ENCODE results near the gene CIT.

DNA sequence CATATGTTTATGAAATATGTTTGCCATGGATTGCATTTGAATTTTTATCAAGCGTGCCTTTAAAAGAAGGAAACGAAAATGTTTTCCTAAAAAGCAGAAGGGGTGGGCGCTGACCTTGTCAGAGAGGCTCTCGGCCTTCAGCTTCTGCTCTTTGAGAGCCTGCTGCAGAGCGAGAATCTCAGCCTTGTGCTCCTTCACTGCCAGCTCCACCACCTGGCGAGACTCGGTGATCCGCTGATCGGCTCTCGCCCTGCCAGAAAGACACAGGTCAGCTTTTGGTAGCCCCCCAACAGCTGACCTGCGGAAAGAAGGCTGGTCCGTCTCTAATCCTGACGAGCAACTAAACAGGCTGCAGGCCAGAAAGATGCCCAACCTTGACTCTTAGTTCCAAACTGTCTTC is 146.7 kb downstream of the CIT start:
- TF ChIP-seq, protein P1, sequence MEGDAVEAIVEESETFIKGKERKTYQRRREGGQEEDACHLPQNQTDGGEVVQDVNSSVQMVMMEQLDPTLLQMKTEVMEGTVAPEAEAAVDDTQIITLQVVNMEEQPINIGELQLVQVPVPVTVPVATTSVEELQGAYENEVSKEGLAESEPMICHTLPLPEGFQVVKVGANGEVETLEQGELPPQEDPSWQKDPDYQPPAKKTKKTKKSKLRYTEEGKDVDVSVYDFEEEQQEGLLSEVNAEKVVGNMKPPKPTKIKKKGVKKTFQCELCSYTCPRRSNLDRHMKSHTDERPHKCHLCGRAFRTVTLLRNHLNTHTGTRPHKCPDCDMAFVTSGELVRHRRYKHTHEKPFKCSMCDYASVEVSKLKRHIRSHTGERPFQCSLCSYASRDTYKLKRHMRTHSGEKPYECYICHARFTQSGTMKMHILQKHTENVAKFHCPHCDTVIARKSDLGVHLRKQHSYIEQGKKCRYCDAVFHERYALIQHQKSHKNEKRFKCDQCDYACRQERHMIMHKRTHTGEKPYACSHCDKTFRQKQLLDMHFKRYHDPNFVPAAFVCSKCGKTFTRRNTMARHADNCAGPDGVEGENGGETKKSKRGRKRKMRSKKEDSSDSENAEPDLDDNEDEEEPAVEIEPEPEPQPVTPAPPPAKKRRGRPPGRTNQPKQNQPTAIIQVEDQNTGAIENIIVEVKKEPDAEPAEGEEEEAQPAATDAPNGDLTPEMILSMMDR (IDR thresholded peaks at IDR 0.05): no peak
- no peak for TF ChIP-seq POLR2A (IDR thresholded peaks at IDR 0.05)
